IPS-NIHi7 (cell line): ENCODE results near the gene ZNF862.

Source experiments
- DNase-seq: peaks from one replicate; pipeline ENCODE4 v3.0.0; 2012; ENCODE audit warnings: mixed read lengths; ENCODE audit errors: extremely low spot score

ZNF862 gene

DNA sequence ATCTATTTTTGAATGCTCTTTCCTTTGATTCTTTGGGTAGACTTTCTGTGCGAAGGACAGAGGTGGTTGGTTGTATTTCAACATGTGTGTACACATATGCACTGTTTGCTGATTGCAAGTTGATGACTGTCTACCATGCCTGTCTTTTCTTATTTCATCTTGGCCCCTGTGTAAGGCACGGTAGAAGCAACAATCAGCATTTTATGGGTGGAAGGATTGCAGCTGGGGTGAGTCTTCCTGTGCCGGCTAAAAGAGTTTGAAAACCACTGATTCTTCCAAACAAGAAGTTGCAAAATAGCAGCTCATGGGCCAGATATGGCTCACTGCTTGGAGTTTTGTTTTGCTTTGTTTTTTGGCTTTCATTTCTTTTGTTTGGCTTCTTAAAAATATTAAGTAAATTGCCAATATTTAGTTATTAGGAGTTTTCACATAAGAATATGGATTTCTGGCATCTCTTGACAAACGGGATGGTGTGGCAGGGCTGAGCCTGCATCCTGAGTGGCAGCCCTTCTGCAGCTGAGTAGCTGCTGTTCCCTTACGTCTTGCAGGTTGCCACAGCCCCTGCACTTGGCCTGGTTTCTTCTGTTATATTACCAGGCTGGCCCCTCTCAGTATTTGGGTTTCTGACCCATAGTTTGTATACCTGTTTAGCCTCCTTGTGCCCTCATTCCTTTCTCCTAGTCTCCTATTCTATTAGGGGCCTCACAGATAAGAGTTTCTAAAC lies 7.2 kb downstream of the ZNF862 start:
- DNase-seq, result no peak

DNA sequence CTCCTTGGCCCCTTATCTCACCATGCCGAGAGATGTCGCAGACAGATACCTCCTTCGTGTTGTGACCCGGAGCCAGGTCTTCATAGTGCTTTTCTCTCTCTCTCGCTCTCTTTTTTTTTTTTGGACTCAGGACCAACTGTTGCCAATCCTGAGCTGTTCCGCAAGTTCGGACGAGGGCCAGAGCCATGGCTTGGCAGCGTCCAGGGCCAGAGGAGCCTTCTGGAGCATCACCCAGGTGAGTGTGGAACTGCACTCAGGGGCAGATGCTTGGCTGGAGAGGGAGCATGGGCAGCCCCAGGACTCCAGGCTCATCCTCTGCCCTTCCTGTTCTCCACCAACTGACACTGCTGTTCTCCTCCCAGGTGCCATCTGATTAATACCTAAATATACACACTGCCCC lies 7.8 kb downstream of the ZNF862 start:
- DNase-seq, result no peak

DNA sequence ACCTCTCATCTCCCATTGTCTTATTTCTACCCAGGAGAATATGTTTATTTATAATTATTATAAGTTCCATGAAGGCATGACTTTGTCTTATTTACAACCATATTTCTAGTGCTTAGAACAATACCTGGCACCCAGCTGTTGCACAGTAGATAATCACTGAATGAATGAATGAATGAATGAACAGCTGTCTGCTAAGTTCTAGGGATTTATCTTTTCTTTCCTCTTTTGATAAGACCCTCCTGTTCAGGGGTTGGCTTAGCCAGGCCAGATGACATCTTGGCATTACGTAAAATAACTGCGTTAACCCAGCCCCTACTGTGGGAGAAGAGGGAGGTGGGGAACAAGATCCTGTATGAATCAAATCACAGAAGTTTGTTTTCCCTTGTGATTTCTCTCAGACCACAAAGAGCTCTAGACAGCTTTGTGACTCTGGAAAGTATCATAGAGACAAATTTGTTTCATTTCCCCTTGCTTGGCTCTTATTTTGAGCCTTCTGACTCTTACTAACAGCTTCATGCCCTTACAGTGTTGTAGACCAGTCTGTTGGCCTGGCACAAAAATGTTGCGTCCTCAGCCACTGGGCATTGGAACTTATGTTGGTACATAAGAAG lies 8.4 kb downstream of the ZNF862 start:
- DNase-seq, result no peak

DNA sequence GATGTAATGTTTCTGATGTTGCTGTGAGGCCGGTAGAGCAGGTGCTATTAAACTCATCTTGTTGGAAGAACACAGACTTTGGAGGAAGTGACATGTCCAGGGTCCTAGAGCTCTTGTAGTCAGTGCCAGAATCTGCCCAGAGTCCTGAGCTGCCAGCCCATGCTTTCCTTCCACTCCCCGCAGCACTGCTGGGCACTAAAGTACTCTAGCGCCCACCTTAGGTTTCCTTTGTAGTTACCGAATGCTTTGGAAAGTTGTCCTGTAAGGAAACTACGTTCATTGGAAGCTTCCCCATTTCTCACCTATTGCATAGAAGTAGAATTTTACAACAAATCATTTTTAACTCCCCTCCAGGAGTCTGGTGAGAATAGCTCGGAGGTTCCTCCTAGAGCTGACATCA lies 11.0 kb downstream of the ZNF862 start:
- DNase-seq, result no peak

DNA sequence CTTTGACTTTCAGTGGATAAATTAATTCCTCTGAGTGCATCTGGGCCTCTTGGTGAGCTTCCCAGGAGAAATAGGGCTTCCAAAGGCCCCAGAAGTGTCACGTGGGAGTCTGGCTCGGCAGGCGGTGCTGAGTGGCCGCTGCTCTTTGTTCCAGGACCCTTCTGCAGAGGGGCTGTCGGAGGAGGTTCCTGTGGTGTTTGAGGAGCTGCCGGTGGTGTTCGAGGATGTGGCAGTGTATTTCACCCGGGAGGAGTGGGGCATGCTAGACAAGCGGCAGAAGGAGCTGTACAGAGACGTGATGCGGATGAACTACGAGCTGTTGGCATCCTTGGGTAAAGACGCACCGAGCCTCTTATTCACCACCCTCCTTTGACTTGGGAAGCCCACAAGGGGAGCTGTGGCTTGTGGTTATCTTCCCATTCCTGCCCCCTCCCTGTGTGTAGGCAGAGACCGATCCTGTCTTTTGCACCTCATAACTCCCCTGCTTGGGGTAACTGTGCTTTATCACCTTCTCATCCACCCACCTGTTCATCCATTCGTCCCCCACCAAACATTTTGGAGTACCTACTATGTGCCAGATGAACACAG lies 11.9 kb downstream of the ZNF862 start:
- no peak for DNase-seq

DNA sequence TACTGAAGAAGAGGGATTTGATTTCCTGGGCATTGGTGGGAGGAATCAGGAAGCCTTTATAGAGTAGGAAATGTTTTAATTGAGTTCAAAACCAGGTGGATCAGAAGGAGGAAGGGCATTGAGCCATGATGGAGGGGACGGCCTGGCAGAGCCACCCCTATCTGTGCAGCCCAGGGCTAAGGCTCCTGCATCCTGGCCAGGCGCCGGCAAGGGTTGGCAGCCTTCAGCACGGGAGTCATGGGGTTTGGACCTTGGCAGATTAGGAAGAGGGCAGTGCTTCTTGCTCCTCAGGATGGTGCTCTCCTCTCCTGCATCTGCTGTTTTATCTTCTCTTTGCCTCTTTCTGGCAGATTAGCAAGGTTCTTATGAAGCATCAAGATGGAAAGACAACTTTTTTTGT lies 12.5 kb downstream of the ZNF862 start:
- no peak for DNase-seq

DNA sequence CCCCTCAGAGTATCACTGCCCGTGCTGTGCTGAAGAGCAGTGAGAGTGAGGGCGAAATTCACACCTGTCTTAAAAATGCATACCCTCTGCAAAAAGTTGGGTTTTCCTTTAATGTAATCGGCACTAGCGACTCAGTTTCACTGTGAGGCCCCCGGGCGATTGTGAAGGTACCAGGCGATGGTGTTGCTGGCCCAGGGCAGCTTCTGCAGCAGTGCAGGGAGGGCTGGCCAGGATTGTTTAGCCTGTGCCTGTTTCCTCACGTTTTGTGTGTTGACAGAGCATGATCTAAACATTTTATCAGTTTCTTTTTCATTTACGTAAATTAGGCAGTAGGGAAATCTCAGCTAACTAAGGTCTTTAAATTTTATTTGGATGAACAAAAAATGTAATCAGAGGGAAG lies 13.3 kb downstream of the ZNF862 start:
- DNase-seq, result no peak

DNA sequence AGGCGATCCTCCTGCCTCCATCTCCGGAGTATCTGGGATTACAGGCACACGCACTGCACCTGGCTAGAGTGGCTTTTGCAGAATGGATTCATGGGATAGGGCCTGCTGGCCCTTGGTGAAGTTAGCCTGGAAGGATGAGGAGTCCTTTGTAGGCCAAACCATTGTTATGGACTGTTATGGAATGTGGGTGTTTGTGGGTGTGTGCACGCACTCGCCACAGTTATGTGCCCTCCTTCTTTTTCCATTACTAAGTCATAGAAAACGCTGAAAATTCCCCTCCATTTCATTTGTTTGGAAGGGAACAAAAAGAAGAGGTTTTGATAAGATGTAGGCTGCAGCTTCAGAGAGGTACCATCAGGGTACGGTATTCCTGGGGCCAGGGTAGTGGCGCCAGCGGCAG lies 15.0 kb downstream of the ZNF862 start:
- no peak for DNase-seq

DNA sequence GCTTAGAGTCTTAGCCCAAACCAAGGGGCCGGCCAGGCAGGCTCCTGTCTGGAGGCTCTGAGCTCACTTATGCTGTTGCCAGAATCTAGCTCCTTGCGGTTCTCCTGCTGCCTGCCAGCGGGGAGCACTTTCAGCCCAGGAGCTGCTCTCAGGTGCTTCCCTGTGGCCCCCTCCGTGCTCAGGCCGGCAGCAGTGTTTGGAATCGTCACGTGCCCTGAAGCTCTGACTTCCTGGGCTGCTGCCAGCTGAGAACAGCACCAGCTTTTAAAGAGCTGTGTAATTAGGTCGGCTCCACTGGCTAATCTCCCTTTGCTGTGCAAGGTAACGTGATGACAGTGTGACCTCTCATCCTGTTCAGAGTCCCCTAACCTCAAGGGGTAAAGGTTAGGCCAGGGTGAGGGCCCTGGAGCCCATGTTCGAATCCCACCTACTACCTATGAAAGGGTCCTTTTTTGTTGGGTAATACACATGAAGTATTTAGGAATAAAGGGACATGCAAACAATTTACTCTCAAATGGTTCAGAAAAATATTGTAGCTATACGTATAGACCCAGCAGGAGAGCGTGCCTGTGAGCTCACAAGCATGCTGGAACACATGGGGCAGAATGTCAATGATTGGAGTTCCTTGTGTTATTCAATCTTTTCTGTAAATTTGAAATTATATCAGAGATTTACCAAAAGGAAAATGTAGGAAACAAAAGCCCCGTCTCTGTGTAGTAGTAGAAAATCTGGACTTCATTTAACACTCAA lies 16.6 kb downstream of the ZNF862 start:
- DNase-seq, result peak; percentile 73

DNA sequence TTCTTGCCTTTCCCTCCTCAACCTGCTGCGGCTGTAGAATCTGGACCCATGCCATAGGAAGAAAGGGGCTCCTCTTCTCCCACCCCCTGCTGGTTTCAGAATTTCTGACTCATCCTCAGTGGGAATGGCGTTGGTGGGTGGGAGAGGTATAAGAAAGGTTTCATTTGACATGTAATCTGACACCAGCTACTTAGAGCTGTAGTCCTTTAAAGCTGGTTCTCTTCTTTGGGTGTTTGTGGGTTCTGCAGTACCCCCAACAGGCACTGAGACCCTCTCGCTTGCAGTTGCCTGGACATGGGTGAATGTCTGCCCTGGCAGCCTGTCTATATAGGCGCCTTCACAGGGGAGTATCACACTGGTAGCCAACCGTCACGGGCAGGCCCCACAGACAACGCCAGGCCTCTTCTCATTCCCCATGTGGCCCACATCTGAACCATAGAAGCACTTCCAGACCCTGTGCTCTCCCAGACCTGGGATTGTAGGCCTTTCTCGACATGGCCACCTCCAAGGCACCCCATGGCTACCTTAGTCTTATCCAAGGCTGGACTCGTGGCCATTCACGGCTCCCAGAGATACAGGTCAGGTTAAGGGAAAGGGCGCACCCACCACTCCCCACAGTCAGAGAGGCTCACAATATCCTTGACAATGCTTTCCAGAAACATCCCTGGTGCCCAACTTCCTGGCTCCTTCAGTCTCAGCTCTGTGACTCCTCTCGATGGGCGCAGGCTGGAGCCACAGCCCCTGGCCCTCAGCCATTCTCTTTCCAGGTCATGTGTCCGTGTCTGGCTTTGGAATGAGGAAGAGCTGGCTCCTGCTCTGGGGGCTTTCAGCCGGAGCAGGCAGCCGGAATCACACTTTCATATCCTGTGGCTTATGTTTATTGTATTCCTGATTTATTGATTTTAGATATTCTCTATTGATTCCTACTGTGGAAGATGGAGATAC lies 17.5 kb downstream of the ZNF862 start:
- DNase-seq, result peak; percentile 72

DNA sequence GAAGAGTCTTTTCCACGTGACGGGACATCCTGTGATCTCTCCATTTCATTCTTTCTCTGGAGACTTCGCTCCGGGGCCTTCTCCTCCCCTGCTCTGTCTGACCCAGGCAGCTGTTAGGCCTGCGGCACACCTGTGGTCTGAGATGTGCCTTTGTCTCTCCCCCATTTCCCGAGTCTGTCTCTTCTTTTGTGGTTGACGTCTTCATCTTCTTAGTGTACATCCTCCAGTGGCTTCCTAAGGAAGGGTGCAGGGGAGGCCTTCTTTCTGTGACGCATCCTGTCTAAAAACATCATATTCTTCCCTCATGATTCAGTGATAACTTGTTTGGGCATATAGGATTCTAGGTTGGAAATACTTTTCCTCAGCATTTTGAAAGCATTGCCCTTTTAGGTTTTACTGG lies 18.4 kb downstream of the ZNF862 start:
- no peak for DNase-seq

DNA sequence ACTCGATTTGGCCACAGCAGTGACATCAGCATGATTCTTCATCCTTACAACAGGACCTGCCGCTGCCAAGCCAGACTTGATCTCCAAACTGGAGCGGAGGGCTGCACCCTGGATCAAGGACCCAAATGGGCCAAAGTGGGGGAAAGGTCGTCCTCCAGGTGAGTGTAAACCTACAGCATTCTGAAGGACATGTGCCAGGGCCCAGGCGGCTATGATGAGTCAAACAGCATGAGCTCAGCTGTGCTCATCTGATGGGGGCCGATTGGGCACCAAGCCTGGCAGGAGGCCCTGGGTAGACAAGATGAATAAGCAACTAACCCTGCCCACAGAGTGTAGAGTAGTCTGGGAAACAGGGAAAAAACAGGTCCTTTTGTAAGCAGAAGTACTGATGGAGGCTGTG lies 21.2 kb downstream of the ZNF862 start:
- no peak for DNase-seq

DNA sequence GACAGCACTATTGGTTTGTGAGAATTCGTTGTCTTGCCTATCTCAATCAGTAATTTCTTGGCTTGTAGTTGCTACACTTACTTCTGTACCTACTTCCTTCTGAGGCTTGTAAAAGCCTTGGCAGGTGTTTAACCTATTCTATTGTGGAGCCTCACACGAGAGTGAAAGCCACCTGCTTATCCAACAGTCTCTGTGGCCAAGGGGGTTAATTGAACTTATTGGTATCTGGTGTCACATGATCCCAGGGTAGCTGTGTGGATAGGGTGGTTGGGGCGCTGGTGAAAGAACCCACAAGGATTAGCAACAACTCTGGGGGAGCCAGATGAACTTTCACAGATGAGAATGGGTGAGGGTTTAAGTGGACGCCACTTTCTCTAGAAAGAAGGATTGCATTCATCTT lies 21.7 kb downstream of the ZNF862 start:
- DNase-seq, result no peak

DNA sequence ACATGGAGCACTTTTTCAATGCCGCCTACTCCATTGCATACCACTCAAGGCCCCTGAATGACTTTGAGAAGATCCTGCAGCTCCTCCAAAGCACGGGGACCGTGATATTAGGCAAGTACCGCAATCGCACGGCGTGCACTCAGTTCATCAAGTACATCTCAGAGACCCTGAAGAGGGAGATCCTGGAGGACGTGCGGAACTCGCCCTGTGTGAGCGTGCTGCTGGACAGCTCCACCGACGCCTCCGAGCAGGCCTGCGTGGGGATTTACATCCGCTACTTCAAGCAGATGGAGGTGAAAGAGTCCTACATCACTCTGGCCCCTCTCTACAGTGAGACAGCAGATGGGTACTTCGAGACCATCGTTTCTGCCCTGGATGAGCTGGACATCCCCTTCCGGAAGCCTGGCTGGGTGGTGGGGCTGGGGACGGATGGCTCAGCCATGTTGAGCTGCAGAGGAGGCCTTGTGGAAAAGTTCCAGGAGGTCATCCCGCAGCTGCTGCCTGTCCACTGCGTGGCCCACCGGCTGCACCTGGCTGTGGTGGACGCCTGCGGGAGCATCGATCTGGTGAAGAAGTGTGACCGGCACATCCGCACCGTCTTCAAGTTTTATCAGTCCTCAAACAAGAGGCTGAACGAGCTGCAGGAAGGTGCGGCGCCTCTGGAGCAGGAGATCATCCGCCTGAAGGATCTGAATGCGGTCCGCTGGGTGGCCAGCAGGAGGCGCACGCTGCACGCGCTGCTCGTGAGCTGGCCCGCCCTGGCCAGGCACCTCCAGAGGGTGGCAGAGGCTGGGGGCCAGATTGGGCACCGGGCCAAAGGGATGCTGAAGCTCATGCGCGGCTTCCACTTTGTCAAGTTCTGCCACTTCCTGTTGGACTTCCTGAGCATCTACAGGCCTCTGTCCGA lies 22.9 kb downstream of the ZNF862 start:
- DNase-seq, result peak; percentile 81

DNA sequence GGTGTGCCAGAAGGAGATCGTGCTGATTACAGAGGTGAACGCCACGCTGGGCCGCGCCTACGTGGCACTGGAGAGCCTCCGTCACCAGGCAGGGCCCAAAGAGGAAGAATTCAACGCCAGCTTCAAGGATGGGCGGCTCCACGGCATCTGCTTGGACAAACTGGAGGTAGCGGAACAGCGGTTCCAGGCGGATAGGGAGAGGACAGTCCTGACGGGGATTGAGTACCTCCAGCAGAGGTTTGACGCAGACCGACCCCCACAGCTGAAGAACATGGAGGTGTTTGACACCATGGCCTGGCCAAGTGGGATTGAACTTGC lies 23.5 kb downstream of the ZNF862 start:
- no peak for DNase-seq

DNA sequence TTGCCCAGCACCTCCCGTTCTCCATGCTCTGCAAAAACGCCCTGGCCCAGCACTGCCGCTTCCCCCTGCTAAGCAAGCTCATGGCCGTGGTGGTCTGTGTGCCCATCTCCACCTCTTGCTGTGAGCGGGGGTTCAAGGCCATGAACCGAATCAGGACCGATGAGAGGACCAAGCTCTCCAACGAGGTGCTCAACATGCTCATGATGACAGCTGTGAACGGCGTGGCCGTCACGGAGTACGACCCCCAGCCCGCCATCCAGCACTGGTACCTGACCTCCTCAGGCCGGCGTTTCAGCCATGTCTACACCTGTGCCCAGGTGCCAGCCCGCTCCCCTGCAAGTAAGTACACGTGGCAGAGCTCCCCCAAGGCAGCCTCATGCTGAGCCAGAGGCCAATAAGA lies 24.0 kb downstream of the ZNF862 start:
- no peak for DNase-seq

DNA sequence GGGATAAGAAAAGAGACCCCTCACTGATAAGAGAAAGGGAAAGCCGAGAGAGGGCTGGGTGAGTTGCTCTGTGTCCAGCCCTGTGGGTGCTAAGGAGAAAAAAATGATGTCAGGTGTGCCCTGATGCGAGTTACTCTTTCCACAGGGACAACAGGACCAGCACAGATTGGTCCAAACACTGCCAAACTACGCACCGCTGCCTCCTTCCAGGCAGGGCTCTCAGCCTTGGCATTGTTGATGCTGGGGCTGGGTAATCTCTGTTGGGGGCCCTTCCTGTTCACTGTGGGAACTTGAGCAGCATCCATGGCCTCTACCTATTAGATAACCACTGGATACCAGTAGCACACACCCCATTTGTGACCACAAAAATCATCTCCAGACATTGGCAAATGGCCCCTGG lies 25.3 kb downstream of the ZNF862 start:
- DNase-seq, result no peak

DNA sequence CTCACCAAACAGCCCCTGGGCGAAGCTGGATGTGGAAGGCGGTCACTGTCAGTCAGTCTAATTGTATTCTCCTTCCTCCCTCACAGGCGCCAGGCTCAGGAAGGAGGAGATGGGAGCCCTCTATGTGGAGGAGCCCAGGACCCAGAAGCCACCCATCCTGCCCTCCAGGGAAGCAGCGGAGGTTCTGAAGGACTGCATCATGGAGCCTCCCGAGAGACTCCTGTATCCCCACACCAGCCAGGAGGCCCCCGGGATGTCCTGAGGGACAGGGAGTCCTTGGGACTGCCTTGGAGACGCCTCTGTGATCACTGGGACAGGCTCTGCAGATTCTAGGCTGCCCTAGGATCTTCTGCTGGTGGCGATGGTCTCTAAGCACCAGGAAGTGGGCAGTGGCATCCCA lies 25.8 kb downstream of the ZNF862 start:
- DNase-seq, result no peak

DNA sequence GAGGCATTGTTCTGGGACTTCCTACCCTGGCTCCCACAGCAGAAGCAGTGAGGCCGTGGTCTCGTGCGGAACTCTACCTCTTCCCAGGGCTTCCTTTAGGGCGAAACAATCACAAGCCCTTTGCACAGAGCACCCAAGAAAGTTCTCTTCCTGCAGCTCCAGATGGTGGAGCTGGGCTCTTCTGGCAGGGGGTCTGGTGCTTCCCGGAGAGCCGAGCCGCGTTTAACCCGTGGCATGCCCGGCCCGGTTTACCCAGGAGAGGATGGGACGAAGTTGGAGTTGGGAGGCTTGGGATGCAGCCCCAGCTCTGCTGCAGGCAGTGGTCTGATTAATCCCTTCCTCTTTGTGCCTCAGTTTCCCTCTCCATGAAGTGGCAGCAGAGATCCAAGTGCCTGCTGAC lies 26.6 kb downstream of the ZNF862 start:
- DNase-seq, result no peak

DNA sequence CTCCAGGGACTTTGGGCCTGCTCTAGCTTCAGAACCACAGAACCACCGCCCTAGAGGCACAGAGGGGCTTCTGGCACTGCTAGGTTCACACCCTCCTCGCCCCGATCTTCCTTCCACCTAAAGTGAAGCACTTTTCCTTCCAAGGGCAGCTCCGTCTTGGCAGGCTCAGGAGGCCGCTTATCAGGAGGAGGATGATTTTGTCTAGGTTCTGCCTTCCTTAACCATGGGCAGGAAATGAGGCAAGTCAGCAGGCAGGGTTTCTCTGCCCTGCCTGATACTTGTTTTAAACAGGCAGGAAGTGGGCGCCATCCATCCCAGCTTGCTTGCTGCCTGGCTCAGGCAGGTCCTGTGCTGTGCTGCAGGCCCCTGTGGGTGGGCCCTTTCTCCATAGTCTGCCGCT lies 27.3 kb downstream of the ZNF862 start:
- no peak for DNase-seq
